ENCODE measurements around the gene C3orf20.

DNA sequence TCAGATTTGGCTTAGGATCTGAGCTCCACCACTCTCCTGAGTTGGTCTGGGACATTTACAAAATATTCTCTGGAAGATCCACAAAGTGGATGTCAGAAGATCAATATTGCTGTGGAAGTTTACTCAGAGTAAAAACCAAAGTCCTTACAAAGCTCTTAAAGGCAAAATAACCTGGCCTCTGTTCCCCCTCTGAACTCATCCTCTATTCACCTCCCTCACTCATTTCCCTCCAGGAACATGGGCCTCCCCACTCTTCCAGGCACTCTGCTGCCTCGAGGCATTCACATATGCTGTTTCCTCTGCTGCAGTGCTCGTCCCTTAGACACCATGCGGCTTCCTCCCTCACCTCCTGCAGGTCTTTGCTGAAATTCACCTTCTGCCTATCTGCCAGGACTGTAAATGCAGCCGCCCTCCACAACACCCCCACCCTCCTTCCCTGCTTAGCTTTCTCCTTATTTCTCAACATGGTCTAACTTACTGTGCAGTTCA lies 42.5 kb upstream of the C3orf20 start:
- no peak for TF ChIP-seq POLR2A (IDR thresholded peaks at IDR 0.05)
- TF ChIP-seq, protein P1, sequence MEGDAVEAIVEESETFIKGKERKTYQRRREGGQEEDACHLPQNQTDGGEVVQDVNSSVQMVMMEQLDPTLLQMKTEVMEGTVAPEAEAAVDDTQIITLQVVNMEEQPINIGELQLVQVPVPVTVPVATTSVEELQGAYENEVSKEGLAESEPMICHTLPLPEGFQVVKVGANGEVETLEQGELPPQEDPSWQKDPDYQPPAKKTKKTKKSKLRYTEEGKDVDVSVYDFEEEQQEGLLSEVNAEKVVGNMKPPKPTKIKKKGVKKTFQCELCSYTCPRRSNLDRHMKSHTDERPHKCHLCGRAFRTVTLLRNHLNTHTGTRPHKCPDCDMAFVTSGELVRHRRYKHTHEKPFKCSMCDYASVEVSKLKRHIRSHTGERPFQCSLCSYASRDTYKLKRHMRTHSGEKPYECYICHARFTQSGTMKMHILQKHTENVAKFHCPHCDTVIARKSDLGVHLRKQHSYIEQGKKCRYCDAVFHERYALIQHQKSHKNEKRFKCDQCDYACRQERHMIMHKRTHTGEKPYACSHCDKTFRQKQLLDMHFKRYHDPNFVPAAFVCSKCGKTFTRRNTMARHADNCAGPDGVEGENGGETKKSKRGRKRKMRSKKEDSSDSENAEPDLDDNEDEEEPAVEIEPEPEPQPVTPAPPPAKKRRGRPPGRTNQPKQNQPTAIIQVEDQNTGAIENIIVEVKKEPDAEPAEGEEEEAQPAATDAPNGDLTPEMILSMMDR (IDR thresholded peaks at IDR 0.05) = no peak
